Measurements from ENCODE around the gene RNF208.

RNF208 gene

DNA sequence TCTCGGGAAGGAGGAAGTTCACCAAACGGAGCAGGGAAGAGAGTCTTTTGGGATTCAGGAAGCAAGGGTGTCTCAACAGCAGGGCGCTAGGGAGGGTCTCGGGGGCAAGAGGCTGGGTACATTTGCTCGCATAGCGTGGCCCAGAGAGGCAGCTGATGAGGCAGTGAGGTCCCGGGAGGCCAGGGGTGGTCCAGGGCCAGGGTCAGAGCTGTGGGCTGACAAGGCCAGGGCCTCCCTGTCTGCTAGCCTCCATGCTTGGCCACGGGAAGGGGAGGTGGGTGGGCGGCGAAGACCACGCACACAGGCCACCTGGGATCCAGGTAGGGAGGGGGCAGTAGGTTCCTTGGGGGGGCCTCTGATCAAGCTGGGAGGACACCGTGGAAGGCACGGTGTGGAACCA, 10.5 kb downstream of the RNF208 start:
- no peak for DNase-seq

DNA sequence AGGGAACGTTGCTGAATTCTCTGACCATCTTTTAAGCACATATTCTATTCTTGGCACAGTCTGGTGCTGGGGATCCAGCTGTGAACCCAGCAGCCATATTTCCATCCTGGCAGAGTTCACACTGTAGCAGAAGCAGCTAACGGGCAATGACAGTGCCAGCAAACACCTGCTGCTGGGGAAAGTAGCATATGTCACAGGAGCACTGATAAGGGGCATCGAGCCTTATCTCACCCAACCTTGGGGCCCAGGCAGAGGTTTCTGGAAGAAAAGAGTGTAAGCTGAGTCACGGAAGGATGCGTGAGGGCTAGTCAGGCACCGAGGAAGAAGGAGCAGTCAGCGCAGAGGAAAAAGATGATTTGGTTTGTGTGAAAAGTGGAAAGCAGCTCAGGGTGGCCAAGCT, 15.4 kb downstream of the RNF208 start:
- DNase-seq: no peak

DNA sequence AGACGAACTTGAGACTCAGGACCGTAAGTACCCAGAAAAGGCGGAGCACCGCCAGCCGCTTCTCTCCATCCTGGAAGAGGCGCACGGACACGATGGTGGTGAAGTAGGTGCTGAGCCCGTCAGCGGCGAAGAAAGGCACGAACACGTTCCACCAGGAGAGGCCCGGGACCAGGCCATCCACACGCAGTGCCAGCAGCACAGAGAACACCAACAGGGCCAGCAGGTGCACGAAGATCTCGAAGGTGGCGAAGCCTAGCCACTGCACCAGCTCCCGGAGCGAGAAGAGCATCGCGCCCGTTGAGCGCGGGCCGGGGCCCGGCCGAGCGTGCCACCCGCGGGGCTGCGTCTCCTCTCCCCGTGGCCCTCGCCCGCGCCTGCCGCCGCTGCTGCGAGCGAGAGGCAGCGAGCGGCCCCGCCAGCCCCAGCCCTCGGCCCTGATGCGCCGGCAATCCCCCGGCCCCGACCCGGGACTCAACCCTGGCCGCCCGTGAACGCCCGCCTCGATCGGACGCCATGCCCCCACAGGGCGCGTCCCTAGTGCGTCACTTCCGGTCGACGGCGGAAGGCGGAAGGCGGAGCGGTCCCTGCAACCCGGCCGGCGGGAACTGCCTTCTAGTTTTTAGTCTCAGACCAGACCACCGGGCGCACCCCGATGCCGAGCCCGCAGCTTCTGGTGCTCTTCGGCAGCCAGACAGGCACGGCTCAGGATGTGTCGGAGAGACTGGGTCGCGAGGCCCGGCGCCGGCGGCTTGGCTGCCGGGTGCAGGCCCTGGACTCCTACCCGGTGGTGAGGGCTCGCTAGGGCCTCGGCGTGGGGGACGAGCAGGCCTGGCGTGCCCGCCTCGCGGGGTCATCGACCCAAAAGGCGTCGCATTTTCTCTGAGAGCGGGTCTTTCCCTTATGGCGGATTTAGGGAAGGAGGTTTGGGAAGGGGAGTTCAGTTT, 16.6 kb downstream of the RNF208 start, which contains the start of the genes NDOR1 and TMEM203:
Gene NDOR1 (plus strand): TSS at position 575 of the 944 bp plus-strand sequence. CDS start 78 bp downstream, at position 653.
Gene TMEM203 (minus strand): TSS at position 523 of the 944 bp plus-strand sequence. CDS start 234 bp downstream, at position 289.
- peak; percentile 79 for DNase-seq

DNA sequence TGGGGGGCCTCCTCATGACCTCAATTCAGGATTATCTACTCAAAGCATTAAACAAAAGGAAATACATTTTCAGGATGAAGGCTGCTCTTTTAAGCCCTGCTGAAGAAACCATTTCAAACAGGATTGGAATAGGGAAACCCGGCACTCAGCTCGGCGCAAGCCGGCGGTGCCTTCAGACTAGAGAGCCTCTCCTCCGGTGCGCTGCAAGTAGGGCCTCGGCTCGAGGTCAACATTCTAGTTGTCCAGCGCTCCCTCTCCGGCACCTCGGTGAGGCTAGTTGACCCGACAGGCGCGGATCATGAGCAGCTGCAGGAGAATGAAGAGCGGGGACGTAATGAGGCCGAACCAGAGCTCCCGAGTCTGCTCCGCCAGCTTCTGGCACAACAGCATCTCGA, 17.3 kb downstream of the RNF208 start:
- DNase-seq: no peak

DNA sequence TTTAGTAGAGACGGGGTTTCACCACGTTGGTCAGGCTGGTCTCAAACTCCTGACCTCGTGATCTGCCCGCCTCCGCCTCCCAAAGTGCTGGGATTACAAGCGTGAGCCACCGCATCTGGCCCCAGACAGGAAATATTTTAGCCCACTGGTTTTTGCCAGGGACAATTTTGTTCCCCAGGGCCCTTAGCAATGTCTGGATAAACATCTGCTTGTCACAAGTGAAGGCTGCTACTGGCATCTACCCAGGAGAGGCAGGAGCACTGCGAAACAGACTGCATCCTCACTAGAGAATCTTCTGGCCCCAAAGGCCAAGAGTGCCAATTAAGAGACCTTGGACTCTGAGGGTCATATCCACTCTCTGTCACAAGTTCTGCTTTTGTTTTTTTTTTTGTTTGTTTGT, 19.1 kb downstream of the RNF208 start:
- no peak for DNase-seq

DNA sequence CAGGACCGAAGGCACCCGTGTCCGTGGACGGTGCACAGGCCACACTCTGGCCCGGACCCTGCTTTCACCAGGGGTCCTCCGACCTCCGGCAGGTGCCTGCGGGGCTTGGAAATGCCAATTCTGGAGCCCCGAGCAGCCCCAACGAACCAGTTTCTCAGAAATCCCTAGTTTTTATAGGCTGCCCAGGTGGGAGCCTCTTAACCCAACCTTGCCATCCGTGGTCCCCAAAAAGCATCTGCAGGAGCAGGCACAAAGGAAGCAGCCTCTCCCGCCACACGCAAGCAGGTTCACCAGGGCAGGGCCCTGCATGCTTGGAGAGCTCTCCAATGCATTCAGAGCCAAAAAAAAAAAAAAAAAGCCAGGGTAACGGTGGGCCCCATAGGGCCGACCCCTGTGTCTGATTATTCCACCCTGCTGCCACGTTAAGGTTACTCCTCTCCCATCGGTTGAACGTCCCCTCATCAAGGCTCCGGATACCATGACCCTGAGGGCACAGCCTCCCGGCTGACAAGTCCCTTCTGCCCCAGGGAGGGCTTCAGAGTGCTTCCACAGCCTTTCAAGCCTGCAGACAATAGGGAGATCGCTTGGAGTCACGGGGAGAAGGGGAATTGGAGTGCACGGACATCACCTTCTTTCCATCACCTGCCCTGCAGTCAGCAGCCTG, 20.7 kb downstream of the RNF208 start:
- DNase-seq: no peak

DNA sequence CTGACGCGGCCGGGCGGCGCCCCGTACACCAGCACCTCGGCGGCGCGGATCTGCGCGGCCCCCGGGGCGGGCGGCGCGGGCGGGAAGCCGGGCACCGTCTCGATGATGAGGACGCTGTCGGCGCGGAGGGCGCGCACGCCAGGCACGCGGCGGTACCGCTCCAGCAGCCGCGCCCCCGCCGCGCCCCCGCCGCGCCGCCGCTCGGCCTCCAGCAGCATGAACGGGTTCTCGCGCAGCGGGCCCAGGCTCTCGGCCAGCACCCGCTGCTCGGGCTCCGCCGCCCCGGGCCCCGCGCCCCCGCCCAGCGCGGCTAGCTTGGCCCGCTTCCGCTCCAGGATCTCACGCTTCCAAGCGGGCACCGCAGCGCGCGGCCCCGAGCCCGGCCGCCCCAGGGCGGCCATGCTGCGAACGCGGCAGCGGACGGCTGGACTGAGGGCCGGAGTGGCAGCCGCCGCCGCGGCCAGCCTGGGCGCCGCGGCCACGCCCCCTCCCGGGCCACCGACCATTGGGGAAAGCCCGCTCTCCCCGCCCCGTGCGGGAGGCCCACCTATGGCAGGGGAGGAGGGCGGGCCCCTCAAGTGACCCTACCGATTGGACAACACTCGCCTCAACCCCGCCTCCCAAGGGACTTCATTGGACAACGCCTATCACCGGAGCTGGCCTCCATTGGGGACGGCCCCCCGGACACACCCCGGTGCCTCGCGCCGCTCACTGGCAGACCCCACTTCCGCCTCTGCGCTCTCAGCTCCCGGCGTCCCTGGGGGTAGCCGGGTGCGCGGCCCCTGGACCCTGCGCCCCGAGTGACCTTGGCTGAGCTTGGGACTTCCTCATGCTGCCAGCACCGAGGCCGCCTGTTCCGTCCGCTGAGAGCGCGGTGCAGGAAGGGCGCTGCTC, 21.5 kb downstream of the RNF208 start, which contains the start of gene TPRN:
Gene TPRN (minus strand): TSS at position 431 of the 894 bp plus-strand sequence. CDS start 30 bp downstream, at position 401.
- peak; percentile 96 for DNase-seq

DNA sequence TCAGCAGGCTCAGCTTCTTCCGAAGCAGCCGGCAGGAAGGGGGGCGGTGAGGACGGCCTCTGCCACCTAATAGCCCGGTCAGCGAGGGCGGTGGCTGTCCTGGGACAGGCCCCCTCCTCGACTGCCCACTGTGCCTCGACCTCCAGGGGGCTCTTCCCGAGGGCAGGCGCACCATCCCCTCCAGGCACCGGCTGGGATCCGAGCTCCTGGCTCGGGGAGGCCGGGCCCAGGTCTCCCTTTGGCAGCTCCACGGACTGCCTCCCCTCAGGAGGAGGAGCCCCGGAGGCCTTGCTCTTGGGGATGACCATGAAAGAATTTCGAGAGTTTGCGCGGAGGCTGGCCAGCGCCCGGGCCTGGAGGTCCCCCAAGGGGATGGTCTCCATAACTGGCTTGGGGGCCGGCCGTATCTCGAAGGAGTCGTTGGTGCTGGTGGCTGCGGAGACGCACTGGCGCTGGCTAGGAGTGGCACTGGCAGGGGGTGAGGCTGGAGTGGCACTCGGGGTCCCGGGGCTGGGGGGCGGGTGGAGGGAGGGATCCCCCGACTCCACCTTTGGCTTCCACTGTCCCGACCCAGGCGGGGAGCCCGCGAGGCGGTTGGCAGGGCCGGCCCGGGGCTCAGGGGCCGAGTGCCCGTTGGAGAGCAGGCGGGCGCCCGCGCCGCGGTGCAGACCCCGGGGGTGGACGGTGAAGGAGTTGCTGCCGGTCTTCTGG, 22.5 kb downstream of the RNF208 start:
- DNase-seq: no peak

DNA sequence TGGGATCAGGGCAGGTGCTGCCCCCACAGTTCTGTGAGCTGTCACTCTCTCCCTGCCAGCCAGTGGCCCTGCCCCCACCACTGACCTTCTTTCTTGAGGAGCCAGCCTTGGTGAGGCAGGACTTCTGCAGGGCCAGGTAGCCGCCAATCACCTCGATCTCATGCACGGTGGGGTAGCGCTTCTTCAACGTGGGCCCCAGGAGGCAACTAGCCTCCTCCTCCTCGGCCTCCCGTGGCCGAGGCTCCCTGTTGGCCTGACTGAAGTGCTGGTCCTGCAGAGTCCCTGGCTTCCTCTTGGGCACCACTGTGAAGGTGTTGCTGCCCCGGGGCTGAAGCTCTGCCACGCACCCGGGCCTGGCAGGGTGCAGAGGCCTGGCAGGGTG, 23.1 kb downstream of the RNF208 start:
- DNase-seq: no peak

DNA sequence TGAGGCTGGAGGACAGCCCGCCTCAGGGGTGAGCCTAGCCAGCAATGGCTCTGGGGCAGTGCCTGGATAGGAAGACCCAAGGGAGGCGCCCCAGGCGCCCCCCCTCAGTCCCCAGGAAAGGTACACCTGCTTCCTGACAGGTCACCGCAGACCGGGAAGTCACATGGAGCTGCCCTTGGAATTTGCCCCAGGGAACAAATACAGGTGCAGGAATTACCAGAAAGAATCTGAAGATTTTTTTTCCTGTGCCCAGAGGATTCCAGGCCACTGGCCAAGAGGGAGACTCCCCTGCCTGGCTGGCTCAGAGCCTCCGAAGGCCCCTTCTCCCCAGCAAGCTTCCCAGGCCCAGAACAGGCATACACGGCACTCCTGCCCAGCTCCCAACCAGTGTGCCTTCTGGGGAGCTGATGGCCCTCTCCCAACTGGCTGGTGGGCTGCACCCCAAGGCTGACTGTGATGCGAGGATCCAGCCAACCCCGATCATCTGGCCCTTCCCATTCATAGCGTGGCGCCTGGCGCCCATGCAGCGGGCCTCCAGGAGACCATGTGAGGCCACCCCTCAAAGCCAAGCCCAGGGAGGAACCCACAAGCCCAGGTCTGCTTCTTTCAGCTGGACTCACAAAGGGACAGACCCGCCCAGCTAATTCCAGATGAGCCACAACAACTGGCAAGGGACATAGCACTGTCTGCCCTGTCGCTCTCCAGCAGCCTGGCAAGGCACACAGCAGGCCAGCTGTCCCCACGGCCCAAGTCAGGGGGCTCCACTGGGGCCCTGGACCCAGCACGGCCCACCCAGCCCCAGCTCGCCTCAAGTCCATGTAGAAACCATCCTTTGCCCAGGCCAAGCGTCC, 23.8 kb downstream of the RNF208 start:
- DNase-seq: no peak

DNA sequence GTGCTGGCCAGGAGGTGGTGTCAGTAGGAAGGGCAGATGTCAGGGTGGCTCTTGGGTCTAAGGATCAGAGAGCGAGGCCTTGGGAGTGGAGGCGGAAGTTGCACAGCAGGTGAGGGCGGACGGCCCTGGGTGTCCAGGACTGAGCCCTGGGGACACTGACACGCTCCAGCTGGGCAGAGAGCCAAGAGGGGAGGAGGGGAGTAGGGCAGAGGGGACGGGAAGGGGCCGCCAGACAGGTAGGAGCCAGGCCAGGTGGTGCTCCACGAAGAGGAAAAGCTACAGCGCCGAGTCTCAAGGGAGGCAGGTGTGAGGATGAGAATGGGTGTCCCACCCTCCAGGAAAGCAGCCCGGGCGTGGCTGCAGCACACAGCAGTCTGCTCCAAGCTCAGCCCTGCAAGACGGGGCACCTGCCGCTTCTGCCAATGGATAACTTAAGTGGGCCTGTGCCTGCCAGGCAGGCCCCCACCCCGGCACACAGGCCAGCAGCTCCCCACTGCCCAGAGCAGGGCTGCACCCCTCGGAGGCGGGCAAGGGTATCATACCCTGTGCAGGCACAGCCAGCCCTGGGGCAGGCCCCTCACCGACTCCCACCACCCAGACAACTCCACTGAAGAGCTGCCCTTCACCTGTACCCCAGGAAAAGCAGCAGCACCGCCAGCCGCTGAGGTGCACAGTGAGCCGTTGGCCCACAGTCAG, 26.4 kb downstream of the RNF208 start:
- no peak for DNase-seq

DNA sequence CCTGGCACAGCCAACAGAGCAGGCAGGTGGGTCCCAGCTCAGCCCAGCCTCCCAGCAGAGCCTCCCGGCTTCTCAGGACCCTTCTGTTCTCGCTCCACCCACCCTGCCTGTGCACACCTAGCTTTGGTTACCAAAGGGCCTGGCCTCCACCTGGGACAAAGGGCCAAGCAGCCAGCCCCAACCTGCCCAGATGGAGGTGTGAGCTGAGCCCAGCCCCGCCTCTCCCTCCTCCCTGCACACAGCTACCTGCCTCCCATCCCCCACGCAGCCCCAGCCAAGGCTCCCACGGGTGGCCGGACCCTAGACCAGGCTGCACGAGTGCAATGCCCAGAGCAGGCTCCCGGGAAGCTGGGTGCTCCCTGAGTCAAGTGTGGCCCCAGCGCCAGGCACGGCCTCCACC, 27.1 kb downstream of the RNF208 start:
- DNase-seq: no peak

DNA sequence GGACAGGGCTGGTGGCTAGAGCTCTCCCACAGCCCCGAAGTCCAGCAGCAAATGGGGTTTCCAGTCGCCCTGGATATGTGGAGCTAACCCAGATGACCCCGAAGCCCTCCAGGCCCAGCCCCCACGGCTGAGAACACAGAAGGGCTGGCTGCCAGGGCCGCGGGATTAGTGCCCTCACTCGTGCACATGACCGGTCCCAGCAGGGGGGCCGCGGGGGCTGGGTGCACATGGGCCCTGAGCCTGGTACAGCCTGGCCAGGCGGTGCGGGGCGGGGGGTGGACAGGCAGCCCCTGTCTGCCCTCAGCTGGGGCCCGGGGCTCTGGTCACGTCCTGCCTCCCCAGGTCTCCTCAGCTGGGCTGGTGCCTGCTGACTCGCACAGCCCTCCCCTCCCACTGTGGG, 27.7 kb downstream of the RNF208 start:
- no peak for DNase-seq

DNA sequence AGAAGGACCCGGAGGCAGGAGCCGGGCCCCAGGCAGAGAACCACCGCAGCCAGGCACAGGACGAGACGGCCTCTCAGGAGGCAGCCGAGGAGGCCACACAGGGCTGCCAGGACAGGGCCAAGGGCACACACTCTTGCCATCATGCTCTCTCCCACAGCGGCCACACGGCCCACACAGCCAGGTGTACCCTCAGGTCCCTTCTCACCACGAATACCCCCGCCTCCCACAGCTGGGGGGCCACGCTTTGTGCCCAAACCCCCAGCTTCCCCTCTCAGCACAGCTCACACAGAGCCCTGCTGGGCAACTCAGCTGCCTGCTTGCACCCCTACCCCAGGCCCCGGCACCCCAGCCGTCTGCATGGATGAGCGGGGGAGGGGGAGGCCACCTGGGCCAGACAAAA, 28.3 kb downstream of the RNF208 start:
- DNase-seq: no peak

DNA sequence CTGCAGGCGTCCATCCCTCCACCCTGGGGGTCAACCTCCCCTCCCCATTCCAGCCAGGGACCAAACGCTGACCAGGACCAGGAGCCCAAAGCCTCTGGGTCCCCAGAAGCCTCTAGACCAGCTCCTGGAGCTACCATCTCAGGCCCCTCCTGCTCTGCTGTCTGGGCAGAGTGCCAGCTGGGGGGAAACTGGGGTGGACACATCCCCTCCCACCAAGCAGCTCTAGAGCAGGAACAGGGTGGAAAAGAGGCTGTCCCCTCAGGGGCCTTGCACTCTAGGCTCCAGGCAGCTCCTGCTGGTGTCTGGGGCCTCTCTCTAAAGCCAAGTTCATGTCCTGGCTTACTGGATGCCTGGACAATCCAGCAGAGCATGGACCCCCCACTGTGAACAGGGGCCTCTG, 29.2 kb downstream of the RNF208 start:
- no peak for DNase-seq

DNA sequence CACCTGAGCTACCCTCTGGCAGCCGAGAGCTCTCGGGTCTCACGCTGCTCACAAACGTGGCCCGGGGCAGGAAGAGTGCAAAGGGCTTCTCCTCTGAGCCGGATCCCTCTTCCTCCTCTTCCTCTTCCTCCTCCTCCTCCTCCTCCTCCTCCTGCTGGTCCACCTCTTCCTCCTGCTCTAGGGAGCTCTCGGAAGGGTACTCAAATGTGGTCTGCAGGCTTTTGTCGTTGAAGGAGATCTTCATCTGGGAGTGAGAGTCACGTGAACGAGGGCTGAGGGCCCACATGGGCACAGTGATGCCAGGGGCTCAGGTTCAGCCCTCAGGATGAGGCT, 29.6 kb downstream of the RNF208 start:
- no peak for DNase-seq

DNA sequence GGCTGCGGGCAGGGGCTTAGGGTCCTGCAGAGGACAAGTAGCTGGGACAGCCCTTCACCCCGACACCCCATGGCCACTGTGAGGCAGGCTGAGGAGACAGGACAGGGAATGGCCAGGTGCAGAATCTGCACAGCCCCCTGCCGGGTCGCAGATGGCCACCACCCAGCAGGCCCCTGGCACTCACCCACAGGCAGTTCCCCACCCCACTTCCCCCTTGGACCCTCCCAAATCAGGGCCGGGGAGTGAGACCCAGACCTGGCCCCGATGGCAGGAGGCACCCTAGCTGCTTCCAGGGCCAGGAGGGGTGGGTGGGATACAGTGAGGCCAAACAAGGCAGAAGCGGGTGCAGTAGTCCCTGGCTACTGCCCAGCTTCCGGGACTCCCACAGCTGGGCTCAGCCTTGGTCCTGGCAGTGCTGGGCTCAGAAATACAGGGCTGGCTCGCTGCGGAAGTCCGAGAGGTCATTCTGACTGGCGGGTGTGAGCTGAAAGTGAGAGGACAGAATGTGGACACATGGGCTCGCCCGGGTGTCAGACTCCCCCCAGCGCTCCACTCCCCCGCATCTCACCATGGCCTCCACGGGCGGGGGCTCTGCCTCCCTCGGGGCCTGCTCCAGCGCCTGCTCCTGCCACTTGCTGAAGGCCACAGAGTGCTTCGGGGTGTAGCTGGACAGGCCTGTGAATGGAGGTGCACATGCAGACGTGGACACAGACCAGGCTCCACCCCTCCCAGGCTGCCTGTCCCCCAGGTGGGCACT, 30.2 kb downstream of the RNF208 start:
- no peak for DNase-seq

DNA sequence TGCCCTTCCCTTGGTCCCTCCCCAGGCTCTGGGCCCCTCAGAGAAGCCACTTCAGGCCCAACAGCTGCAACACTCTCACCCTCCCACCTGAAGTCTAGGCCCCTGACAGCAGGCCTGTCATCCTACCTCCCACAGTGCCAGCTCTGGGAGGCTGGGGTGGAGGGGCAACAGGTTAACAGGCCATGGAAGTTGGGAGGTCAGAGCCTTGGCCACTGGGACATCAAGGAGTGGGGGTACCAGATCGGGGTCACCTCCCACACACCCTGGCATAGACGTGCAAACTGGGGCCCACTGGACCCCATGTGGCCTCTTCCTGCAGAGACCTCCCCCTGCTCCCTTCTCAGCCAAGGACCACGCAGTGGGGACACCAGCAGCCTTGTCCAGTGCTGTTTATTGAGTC, 30.8 kb downstream of the RNF208 start:
- DNase-seq: no peak

DNA sequence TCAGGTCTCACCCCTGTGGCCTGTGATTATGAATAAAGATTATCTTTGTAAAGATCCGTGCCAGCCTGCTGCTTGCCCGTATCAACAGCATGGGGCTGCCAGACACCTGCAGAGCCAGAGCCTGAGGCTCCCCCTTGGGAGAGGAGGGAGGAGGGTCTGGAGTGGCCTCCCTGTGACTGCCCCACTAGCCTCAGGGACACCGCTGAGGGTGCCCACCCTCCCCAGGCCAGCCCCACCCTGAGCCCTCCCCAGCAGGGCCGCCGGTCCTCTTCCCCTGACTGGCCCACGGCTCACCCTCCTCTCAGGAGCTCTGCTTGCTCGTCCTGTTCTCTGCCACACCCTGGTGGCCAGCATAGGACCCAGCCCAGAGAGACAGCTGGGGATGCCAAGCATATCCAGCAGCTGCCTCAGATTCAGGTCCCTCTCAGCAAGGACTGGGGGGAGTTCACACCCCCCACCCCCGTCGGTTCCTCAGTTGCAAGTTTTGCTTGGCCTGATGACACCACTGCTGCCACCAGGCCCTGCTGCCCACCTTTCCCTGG, 31.7 kb downstream of the RNF208 start:
- DNase-seq: no peak

All from KG1 (cell line).